Measurements from ENCODE around the gene CDK7.
"Not testable (repeated sequence)": the region's sequence is repeated elsewhere in the genome, so short reads cannot be mapped to it uniquely, and the experiment has no call there.

CDK7 gene

DNA sequence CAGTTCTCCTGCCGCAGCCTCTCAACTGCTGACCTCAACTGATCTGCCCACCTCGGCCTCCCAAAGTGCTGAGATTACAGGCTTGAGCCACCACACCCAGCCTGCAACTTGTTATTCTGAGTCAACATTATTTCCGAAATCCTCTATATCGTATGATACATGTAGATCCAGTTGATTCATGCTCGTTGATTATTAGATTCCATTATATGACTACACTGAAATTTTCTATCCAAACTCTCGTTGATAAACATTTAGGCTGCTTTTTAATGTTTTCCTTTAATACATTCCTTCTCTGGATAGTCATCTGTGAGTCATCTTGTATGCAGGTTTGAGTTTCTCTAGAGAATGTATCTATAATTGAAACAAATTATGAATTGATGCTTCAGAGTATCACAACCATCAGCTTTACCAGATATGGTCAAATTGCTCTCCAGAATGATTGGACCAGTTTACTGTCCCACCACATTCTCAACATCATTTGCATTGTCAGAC is 4.1 kb downstream of the CDK7 start:
- no peak for DNase-seq

DNA sequence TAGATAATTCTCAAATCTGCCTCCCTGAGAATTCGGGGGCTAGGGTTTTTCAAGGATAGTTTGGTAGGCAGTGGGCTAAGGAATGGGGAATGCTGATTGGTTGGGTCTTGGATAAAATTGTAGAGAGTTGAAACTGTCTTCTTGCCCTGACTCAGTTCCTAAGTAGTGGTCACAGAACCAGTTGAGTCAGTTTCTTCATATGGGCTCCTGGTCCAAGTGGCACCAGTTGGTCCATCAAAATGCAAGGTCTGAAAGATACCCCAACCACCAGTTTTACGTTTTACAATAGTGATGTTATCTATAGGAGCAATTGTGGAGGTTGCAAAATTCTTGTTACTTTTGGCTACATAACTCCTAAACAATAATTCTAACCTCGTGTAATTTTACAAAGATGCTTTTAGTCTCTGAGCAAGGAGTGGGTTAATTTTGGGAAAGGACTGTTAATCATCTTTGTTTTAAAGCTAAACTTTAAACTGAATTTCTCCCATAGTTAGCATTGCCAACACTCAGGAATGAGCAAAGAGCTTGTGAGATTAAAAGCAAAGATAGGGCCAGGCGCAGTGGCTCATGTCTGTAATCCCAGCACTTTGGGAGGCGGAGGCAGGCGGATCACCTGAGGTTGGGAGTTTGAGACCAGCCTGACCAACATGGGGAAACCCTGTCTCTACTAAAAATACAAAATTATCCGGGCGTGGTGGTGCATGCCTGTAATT is 7.7 kb downstream of the CDK7 start:
- no peak for DNase-seq

DNA sequence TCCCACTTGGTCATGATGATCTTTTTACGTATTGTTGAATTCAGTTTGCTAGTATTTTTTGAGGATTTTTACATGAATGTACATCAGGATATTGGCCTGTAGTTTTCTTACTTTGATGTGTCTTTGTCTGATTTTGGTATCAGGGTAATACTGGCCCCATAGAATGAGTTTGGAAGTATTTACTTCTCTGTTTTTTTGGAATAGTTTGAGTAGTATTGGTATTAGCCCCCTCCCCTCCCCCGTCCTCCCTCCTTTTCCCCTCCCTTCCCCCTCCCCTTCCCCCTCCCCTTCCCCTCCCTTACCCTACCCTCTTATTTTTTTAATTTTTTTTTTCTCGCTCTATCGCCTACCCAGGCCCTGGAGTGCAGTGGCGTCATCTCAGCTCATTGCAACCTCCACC is 10.3 kb downstream of the CDK7 start:
- DNase-seq: no peak

DNA sequence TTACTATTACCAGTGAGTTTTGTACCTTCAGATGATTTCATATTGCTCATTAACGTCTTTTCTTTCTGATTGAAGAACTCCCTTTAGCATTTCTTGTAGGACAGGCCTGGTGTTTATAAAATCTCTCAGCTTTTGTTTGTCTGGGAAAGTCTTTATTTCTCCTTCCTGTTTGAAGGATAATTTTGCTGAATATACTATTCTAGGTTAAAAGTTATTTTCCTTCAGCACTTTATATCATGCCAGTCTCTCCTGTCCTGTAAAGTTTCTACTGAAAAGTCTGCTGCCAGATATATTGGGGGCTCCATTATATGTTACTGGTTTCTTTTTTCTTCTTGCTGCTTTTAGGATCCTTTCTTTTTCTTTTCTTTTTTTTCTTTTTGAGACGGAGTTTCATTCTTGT is 13.3 kb downstream of the CDK7 start:
- DNase-seq: no peak

DNA sequence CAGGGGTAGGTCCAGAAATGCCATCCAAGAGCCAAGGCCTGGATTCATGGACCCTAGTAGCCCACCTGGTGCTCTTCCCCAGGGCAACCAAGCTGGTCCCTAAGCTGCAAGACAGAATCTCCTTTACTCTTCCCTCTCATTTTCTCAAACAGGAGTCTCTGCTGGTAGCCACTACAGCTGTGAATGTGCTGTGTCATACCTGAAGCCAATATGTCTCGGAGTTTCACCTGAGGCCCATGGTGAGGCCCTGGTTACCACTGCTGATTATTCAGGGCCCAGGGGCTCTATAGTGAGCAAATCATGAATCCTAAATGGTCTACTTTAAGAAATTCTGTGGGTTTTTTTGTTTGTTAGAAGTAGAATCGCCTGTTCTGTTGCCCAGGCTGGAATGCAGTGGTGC is 15.9 kb downstream of the CDK7 start:
- no peak for DNase-seq

DNA sequence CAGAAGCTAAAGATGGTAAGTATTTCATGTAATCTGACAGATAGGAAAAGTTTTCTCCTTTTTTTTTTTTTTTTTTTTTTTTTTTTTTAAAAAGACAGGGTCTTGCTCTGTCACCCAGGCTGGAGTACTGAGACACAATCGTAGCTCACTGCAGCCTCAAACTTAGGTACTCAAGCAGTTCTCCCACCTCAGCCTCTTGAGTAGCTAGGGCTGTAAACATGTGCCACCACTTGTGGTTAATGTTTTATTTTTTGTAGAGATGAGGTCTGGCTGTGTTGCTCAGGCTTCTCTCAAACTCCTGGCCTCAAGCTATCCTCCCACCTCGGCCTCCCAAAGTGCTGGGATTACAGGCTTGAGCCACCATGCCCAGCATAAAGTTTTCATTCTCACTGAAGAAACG is 17.8 kb downstream of the CDK7 start:
- DNase-seq: no peak

DNA sequence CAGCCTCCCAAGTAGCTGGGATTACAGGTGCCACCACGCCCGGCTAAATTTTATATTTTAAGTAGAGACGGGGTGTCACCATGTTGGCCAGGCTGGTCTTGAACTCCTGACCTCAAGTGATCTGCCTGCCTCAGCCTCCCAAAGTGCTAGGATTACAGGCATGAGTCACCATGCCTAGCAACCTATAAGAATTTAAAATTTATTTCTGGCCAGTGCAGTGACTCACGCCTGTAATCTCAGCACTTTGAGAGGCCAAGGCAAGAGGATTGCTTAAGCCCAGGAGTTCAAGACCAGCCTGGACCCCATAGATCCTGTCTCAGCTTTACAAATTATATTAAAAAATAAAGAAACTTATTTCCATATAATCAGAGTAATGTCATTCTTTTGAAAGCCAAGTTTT is 21.3 kb downstream of the CDK7 start:
- DNase-seq: not testable (repeated sequence)

DNA sequence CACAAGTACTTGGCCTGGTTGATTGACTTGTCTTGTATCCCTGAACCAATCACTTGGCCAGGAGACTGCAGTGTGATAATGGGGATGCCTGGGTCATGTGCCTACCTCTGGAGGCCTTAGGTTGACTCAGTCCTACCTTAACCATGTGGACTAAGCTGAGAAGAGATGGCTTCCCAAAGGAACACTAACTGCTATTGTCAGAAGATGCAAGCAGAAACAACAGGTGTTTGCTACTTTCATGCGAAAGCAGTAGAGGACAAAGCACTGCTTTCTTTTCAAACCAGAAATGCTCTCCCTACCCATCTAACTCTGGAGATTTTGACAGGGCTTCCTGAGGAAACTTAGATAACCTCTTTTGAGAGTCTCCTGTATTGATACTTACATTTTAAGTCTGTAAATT is 22.9 kb downstream of the CDK7 start:
- DNase-seq: no peak

DNA sequence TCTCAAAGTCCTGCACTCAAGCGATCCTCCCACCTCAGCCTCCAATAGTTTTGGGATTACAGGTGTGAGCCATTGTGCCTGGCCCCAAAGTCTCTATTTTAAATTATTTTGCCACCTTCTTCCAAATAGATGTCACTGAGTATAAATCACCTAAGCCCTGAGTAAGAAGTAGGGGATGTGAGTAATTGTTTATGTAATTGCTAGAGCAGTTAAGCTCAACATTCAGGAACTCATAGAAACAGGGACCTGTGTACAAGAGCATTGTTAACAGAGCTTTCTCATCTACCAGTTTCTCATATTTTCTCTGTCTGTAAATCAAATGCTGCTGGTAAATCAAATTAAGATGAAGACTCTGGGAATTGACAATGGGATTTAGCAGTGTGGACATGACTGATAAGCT is 26.3 kb downstream of the CDK7 start:
- no peak for DNase-seq

DNA sequence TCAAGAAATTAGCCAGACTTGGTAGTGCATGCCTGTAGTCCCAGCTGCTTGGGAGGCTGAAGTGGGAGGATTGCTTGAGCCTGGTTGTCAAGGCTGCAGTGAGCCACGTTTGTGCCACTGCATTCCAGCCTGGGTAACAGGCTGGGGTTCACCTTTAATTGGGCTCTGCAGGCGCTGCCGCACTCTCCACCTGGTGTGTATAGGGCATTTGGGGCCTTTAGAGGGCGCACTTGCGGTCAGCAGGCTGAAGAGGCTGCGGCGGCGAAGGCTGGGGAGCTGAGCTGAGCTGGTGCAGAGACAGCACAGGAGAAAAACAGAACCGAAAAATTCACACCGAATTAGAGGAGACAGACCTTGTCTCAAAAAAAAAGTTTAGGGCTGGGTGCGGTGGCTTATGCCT is 31.2 kb downstream of the CDK7 start:
- no peak for DNase-seq

DNA sequence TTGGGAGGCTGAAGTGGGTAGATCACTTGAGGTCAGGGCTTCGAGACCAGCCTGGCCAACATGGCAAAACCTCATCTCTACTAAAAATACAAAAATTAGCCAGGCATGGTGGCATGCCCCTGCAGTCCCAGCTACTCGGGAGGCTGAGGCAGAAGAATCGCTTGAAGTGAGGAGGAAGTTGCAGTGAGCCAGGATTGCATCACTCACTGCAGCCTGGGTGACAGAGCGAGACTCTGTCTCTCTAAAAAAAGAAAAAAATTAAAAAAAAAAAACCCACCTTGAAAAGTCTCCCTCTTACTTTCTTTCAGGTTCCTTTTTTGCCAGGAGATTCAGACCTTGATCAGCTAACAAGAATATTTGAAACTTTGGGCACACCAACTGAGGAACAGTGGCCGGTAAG is 34.2 kb downstream of the CDK7 start:
- no peak for DNase-seq

DNA sequence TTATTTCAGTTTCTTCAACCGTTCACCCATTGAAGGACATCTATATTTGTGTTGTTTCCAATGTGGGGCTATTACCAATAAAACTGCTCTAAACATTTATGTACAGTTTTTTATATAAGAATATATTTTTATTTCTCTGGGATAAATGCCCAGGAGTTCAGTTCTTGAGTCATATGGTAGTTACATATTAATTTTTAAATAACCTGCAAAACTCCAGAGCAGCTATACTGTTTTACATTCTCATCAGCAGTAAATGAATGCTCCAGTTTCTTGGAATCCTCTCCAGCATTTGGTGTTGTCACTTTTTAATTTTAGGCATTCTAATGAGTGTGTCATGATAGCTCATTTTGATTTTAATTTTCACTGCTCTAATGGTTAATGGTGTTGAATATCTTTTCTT is 36.2 kb downstream of the CDK7 start:
- no peak for DNase-seq

DNA sequence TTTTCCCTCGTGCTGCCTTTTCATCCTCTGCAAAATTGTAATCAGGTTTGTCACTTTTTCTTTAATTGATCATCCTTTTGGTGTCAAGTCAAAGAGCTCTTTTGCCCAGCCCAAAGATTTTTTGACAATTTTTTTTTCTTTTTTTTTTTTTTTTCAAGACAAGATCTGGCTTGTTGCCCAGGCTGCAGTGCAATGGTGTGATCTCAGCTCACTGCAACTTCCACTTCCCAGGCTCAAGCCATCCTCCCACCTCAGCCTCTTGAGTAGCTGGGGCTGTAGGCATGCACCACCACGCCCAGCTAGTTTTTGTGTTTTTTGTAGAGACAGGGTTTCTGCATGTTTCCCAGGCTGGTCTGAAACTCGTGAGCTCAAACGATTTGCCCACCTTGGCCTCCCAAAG is 36.7 kb downstream of the CDK7 start:
- no peak for DNase-seq

DNA sequence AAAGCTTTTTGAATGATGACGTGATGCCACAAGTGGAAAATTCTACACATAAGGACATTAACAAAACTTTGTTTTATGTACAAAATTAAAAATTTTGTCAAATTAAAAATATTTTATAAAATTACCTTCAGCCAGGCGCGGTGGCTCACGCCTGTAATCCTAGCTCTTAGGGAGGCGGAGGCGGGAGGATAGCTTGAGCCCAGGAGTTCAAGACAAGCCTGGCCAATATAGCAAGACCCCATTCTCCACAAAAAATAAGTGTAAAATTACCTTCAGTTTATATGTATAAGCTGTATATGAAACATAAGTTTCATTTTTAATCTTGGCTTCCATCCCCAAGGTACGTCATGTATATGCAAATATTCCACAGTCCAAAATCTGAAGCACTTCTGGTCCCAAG is 40.9 kb downstream of the CDK7 start:
- DNase-seq: no peak

DNA sequence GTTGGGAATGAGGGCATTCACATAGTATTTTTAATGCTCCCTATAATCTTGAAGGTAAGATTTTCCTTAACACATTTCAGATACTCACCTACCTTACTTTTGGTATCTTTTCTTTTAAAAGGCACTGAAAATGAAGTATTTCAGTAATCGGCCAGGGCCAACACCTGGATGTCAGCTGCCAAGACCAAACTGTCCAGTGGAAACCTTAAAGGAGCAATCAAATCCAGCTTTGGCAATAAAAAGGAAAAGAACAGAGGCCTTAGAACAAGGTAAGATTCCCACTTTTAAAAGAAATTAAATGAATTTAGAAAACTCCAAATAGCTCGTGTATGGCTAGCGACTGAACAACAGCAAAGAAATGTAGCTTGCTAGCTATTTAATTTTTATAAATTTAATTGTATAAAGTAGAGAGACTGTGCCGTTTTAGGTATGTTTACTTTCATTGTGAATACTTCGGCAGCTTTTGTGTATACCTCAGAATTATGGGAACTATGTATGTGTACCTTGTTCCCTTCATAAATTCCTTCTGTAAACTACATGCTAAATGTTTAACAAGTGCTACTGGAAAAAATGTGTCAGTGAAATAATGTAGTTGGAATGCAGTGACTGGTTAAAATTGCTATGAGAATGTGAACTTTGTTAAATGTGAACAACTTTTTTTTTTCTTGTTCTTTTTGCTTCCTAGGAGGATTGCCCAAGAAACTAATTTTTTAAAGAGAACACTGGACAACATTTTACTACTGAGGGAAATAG is 41.9 kb downstream of the CDK7 start:
- DNase-seq: no peak

DNA sequence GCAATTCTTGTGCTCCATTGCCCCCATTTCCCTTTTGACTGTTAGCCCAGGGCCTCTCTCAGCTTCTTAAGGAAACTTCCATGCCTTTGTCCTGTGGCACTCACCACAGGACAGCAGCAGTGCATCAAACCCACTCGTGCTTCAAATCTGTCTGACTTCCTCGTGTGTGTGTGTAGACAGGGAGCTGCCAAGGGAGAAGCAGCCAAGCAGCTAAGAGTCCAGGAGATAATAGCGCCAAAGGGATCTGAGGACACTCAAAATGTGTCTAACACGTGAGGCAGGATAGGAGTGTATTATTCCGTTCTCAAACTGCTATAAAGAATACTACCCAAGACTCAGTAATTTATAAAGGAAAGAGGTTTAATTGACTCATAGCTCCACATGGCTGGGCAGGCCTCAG is 44.8 kb downstream of the CDK7 start:
- no peak for DNase-seq

DNA sequence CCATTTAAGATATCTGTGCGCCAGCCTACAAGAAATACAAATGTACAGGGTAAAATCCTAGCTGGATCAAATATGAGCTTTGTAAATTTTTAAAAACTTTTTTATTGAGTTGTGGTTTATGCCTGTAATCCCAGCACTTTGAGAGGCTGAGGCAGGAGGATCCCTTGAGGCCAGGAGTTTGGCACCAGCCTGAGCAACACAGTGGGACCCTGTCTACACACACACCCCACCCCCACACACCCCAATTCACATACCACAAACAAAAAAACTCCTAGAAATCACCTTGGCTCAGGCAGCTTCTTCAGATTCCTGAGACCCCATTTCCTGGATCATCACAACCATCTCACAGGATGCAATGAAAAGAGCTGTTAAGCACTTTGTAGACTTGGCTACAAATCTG is 46.4 kb downstream of the CDK7 start:
- DNase-seq: no peak

DNA sequence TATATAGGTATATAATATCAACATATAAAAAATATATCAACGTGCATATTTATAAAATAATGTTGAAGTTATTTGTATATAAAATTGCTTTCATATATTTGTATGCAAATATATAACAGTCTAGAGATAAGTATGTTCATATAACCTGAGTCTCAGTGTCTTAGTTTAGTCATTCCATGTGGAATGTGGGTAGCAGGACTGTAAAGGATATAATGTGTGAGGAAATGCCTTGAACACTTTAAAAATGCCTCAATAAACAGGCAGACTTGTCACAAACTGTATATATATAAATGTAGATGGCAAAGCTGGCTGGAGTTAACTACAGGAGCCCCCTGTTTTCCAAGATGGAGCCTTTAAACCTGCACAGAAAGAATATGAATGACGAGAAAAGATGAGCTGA is 49.5 kb downstream of the CDK7 start:
- DNase-seq: no peak

DNA sequence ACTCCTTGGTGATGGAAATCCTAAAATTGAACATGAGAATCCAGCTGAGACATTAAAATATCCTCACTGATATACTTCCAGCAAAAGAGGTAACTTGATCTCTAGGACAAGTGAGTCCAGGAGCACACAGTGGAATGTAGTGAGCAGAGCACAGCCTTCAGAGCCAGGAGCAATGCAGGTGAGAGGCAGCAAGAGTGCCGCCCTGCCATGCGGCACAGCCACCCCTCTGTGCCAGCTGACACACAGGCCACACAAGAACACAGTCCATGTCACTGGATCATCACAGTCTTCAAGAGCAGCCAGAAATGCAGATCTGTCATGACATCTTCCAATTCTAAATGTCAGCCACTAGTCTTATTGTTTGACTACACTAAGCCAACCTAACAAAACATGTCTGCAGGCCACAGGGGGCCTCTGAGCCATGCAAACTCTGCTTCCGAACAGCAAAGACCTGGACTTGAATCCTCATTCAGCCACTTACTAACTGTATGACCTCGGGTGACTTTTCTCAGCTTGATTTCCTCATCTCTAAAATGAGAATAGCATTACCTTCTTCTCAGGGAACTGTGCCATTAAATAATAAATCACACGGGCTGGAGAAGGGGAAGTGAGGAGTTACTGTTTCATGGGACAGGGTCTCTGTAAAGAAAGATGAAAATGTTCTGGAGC is 50.9 kb downstream of the CDK7 start:
- DNase-seq: no peak

DNA sequence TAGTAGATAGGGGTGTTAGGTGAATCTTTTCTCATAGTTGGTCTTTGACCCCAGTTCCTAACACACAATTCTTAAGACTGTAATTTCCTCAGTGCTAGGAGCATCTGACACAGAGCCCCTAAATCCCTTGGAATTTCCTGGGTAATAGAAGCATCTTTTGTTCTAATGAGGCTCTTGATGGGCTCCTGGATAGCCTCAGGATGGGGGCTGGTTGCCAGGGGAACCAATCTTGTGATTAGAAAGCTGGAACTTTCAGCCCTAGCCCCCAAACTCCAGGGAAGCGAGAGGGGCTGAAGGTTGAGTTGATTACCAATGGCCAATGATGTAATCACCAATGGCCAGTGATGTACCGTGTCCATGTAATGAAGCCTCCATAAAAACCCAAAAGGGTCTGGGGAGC is 53.4 kb downstream of the CDK7 start:
- no peak for DNase-seq

DNA sequence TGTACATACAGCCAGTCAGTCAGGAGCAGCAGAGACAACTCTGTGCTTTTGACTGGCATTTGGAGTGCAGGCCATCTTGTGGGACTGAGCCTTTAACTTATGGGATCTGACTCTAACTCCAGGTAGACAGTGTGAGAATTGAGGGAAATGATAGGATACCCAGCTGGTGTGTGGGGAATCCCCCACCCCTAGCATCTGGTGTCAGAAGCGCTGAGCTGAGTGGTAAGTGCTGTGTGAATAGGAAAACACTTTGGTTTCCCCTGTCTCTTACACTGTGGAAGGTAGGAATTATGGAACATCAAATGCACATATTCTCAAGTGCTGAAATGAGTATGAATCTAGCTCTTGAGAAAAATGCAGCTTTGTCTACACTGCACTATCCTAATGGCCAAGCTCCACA is 54.0 kb downstream of the CDK7 start:
- no peak for DNase-seq

DNA sequence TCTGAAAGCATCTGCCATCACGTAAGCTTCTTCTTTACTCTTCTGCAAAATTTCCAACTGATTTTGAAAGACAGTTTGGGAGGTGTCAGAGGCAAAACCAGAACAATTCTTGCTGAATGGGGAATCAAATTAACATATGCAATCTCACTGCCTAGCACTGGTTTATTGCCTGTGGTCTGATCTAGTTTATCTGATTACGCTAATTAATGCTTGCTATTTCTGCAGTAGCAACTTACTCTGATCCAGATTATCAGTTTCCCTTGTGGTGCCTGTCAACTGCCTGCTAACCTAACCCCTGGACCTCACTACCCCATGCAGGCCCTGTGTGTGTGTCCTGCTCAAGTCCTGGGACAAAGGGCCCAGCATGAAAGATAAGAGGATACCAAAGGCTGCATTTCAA is 57.6 kb downstream of the CDK7 start:
- DNase-seq: no peak

DNA sequence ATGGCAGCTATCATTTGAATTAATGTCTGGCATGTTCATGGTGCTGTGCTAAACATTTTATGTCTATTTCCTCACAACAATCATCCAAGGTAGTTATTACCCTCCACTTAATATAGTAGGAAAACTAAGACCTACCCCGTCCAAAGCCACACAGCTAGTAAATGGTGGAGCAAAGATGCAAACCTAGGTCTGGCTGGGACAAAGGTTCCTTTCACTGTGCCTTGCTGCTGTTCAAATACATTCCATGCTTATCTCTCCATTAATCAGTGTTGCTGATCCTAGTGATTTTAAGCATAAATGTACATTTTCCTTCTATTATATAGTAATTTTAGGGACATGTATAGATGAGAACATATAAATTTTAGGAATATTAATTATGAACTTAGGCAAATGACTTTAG is 59.2 kb downstream of the CDK7 start:
- no peak for DNase-seq

DNA sequence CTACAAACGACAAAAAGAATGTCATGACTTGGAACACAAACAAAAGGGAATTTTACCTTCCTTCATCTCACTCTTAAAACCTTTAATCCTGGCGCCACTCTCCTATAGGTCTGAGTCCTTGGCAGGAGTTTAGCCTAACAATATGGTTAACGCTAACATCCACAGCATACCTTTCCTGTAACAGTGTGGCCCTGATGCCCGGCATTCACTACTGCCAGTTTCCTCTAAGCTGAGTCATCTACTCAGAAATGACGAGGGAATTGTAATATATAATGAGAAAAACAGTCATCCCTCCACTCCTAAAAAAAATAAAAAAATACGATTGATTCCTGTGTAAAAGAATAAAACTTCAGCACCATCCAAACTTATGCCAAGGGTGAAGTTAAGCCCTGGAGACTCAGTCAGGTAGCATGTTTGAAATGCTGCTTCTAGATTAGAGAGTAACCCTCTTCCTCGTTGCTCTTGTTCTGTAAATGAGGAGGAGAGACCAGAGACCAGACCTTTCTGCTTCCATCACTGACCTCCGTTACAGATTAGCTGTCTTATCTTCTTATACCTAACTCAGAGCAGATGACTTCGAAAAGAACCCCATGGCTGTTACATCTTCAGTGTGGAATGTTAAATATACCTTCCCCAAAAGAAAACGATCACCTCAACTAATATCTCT is 60.5 kb downstream of the CDK7 start:
- no peak for DNase-seq
